RWPE2 (cell line): ENCODE results near the gene ARAP3.

Source experiments
- ATAC-seq: fragments of 200-7000 bp; cut with Tn5 transposase; 3 replicates; pipeline ENCODE4 v1.9.1; 2021; ENCODE audit warnings: low read depth
- DNase-seq: peaks from one replicate; pipeline ENCODE4 v3.0.0-alpha.2; 2020; ENCODE audit warnings: low spot score
- H3K27ac ChIP-seq: fragments of 450-650 bp; 2 replicates; pipeline ENCODE4 v1.5.1; 2017; ENCODE audit warnings: mild to moderate bottlenecking; ENCODE audit not compliant: poor library complexity, severe bottlenecking
- H3K27me3 ChIP-seq: fragments of 250-450 bp; sonication (Bioruptor Pico); 2 replicates; pipeline ENCODE4 v1.5.1; 2021; ENCODE audit warnings: mild to moderate bottlenecking, moderate library complexity; ENCODE audit not compliant: insufficient read depth, poor library complexity, severe bottlenecking
- H3K36me3 ChIP-seq: fragments of 250-450 bp; sonication (Bioruptor Pico); 2 replicates; pipeline ENCODE4 v1.5.1; 2020; ENCODE audit warnings: low read depth, mild to moderate bottlenecking, moderate library complexity
- H3K4me1 ChIP-seq: fragments of 250-450 bp; sonication (Bioruptor Pico); 2 replicates; pipeline ENCODE4 v1.5.1; 2021; ENCODE audit warnings: mild to moderate bottlenecking, moderate library complexity; ENCODE audit not compliant: insufficient read depth, poor library complexity, severe bottlenecking
- H3K4me3 ChIP-seq: fragments of 250-450 bp; sonication (Bioruptor Pico); 2 replicates; pipeline ENCODE4 v1.5.1; 2021; ENCODE audit warnings: mild to moderate bottlenecking, moderate library complexity; ENCODE audit not compliant: severe bottlenecking
- H3K9me3 ChIP-seq: fragments of 250-450 bp; sonication (Bioruptor Pico); 2 replicates; pipeline ENCODE4 v1.5.1; 2021; ENCODE audit warnings: mild to moderate bottlenecking, moderate library complexity; ENCODE audit not compliant: severe bottlenecking
- CTCF ChIP-seq: fragments of 450-650 bp; IDR thresholded peaks from one replicate; pipeline ENCODE4 v1.5.1; 2017; ENCODE audit warnings: mild to moderate bottlenecking, moderate library complexity; ENCODE audit not compliant: poor library complexity, severe bottlenecking

The ARAP3 gene

GRCh38 chr5:141632650-141633049 is 49.4 kb downstream of the ARAP3 start:
- H3K4me1 ChIP-seq: peaks cover 5% of the 10 kb centered on the region
- H3K4me3 ChIP-seq: no peak overlapping the region
- no peak for TF ChIP-seq CTCF
- H3K27ac ChIP-seq: no peak overlapping the region
- DNase-seq: no peak
- no peak for ATAC-seq
- no peaks in the 10 kb centered on the region for H3K27me3 ChIP-seq
- H3K36me3 ChIP-seq: peaks cover 67% of the 10 kb centered on the region
- no peaks in the 10 kb centered on the region for H3K9me3 ChIP-seq

DNA sequence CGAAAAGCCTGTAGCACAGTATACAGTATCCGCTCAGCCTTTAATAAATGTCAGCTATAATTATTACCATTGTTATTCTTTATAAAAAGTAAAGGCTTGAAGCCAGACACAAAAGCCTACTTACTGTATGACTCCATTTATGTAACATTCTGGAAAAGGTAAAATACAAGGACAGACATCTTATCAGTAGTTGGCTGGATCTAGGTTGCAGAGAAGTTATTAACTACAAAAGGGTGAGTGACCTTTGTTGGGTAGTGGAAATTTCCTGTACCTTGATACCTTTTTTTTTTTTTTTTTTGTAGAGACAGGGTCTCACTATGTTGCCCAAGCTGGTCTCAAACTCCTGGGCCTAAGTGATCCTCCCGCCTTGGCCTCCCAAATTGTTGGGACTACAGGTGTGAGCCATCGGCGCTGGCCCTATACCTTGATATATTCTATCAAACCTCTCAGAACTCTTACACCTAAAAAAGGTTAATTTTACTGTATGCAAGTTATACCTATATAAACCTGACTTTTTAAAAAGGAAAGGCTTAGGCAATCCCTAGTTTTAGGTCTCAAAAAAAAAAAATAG is 51.4 kb downstream of the ARAP3 start:
- Histone ChIP-seq H3K4me1 (peaks cover 3% of the 10 kb centered on the region), H3K27me3 (no peaks in the 10 kb centered on the region), H3K9me3 (no peaks in the 10 kb centered on the region), H3K36me3 (peaks cover 84% of the 10 kb centered on the region), H3K27ac (no peak overlapping the region), H3K4me3 (no peak overlapping the region)
- ATAC-seq (no peak), DNase-seq (no peak)
- no peak for TF ChIP-seq CTCF

GRCh38 chr5:141628175-141628788 is 53.7 kb downstream of the ARAP3 start:
- no peaks in the 10 kb centered on the region for H3K9me3 ChIP-seq
- no peak overlapping the region for H3K27ac ChIP-seq
- peaks cover 89% of the 10 kb centered on the region for H3K36me3 ChIP-seq
- H3K4me3 ChIP-seq: no peak overlapping the region
- peak; percentile 56 for DNase-seq
- H3K4me1 ChIP-seq: no peaks in the 10 kb centered on the region
- TF ChIP-seq CTCF: no peak
- H3K27me3 ChIP-seq: no peaks in the 10 kb centered on the region
- no peak for ATAC-seq

GRCh38 chr5:141623611-141624010 is 58.4 kb downstream of the ARAP3 start:
- H3K9me3 ChIP-seq: no peaks in the 10 kb centered on the region
- DNase-seq (no peak), ATAC-seq (no peak)
- H3K36me3 ChIP-seq: peaks cover 72% of the 10 kb centered on the region
- H3K27me3 ChIP-seq: no peaks in the 10 kb centered on the region
- no peak overlapping the region for H3K4me3 ChIP-seq
- H3K4me1 ChIP-seq: no peaks in the 10 kb centered on the region
- TF ChIP-seq CTCF: no peak
- H3K27ac ChIP-seq: no peak overlapping the region

DNA sequence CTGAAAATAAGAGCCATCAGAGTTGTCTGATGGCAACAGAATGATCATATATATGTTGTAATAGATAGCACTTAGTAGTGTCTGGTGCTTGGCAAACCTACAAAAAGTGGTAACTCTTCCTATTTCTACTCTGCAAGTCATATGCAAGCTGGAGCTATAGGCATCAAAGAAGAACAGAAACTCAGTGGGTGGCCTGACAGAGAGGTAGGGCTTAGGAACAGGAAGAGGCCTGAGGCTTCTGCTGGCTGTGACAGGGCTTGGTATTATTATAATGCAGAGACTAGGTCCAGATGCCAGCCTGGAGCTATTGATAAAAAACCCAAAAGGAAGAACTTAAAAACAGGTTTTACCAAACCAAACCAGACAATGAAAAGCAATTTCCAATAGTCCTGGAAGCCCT is 58.8 kb downstream of the ARAP3 start:
- no peaks in the 10 kb centered on the region for H3K27me3 ChIP-seq
- no peak overlapping the region for H3K27ac ChIP-seq
- TF ChIP-seq CTCF: no peak
- H3K4me1 ChIP-seq: no peaks in the 10 kb centered on the region
- H3K9me3 ChIP-seq: no peaks in the 10 kb centered on the region
- DNase-seq (no peak), ATAC-seq (no peak)
- peaks cover 68% of the 10 kb centered on the region for H3K36me3 ChIP-seq
- no peak overlapping the region for H3K4me3 ChIP-seq
